Measurements from ENCODE around the gene PIGK.
"Not testable (repeated sequence)": the region's sequence is repeated elsewhere in the genome, so short reads cannot be mapped to it uniquely, and the experiment has no call there.

The PIGK gene

GRCh38 chr1:77186907-77187306 is 32.3 kb downstream of the PIGK start:
- H3K4me3 ChIP-seq (ENCODE audit: low read length); H3K9ac ChIP-seq (ENCODE audit: low read length); H3K9me3 ChIP-seq (ENCODE audit: control insufficient read depth, low read length); H3K27me3 ChIP-seq (ENCODE audit: control insufficient read depth, insufficient read depth, low read length); H3K36me3 ChIP-seq (ENCODE audit: control insufficient read depth, insufficient read depth, low read length); H3K4me1 ChIP-seq (ENCODE audit: control insufficient read depth, insufficient read depth, low read length): not testable (repeated sequence)

GRCh38 chr1:77182083-77182482 is 37.1 kb downstream of the PIGK start:
- H3K36me3 ChIP-seq (ENCODE audit: control insufficient read depth, insufficient read depth, low read length) = no peaks in the 10 kb centered on the region
- no peaks in the 10 kb centered on the region for H3K4me1 ChIP-seq (ENCODE audit: control insufficient read depth, insufficient read depth, low read length)
- no peak overlapping the region for H3K4me3 ChIP-seq (ENCODE audit: low read length)
- no peak overlapping the region for H3K9ac ChIP-seq (ENCODE audit: low read length)
- no peaks in the 10 kb centered on the region for H3K9me3 ChIP-seq (ENCODE audit: control insufficient read depth, low read length)
- H3K27me3 ChIP-seq (ENCODE audit: control insufficient read depth, insufficient read depth, low read length) = no peaks in the 10 kb centered on the region

- Histone ChIP-seq H3K36me3 (ENCODE audit: control insufficient read depth, insufficient read depth, low read length) (no peaks in the 10 kb centered on the region), H3K9me3 (ENCODE audit: control insufficient read depth, low read length) (no peaks in the 10 kb centered on the region), H3K4me3 (ENCODE audit: low read length) (no peak overlapping the region), H3K27me3 (ENCODE audit: control insufficient read depth, insufficient read depth, low read length) (no peaks in the 10 kb centered on the region), H3K9ac (ENCODE audit: low read length) (no peak overlapping the region), H3K4me1 (ENCODE audit: control insufficient read depth, insufficient read depth, low read length) (no peaks in the 10 kb centered on the region)
Measured at GRCh38 chr1:77179632-77180031, 39.6 kb downstream of the PIGK start.

- no peaks in the 10 kb centered on the region for H3K27me3 ChIP-seq (ENCODE audit: control insufficient read depth, insufficient read depth, low read length)
- no peaks in the 10 kb centered on the region for H3K9me3 ChIP-seq (ENCODE audit: control insufficient read depth, low read length)
- H3K4me3 ChIP-seq (ENCODE audit: low read length) = no peak overlapping the region
- H3K9ac ChIP-seq (ENCODE audit: low read length) = no peak overlapping the region
- no peaks in the 10 kb centered on the region for H3K4me1 ChIP-seq (ENCODE audit: control insufficient read depth, insufficient read depth, low read length)
- H3K36me3 ChIP-seq (ENCODE audit: control insufficient read depth, insufficient read depth, low read length) = no peaks in the 10 kb centered on the region
Measured at GRCh38 chr1:77175230-77175844, 43.9 kb downstream of the PIGK start.

- no peaks in the 10 kb centered on the region for H3K9me3 ChIP-seq (ENCODE audit: control insufficient read depth, low read length)
- no peaks in the 10 kb centered on the region for H3K36me3 ChIP-seq (ENCODE audit: control insufficient read depth, insufficient read depth, low read length)
- no peaks in the 10 kb centered on the region for H3K27me3 ChIP-seq (ENCODE audit: control insufficient read depth, insufficient read depth, low read length)
- no peak overlapping the region for H3K9ac ChIP-seq (ENCODE audit: low read length)
- no peaks in the 10 kb centered on the region for H3K4me1 ChIP-seq (ENCODE audit: control insufficient read depth, insufficient read depth, low read length)
- no peak overlapping the region for H3K4me3 ChIP-seq (ENCODE audit: low read length)
Measured at GRCh38 chr1:77170687-77171086, 48.5 kb downstream of the PIGK start.

GRCh38 chr1:77168358-77168757 is 50.9 kb downstream of the PIGK start:
- H3K4me3 ChIP-seq (ENCODE audit: low read length) = no peak overlapping the region
- no peak overlapping the region for H3K9ac ChIP-seq (ENCODE audit: low read length)
- no peaks in the 10 kb centered on the region for H3K36me3 ChIP-seq (ENCODE audit: control insufficient read depth, insufficient read depth, low read length)
- no peaks in the 10 kb centered on the region for H3K9me3 ChIP-seq (ENCODE audit: control insufficient read depth, low read length)
- H3K4me1 ChIP-seq (ENCODE audit: control insufficient read depth, insufficient read depth, low read length) = no peaks in the 10 kb centered on the region
- H3K27me3 ChIP-seq (ENCODE audit: control insufficient read depth, insufficient read depth, low read length) = no peaks in the 10 kb centered on the region

GRCh38 chr1:77164434-77164944 is 54.7 kb downstream of the PIGK start:
- no peaks in the 10 kb centered on the region for H3K27me3 ChIP-seq (ENCODE audit: control insufficient read depth, insufficient read depth, low read length)
- H3K9me3 ChIP-seq (ENCODE audit: control insufficient read depth, low read length) = no peaks in the 10 kb centered on the region

GRCh38 chr1:77159706-77160105 is 59.5 kb downstream of the PIGK start:
- not testable (repeated sequence) for H3K36me3 ChIP-seq (ENCODE audit: control insufficient read depth, insufficient read depth, low read length); H3K9ac ChIP-seq (ENCODE audit: low read length); H3K4me3 ChIP-seq (ENCODE audit: low read length); H3K9me3 ChIP-seq (ENCODE audit: control insufficient read depth, low read length); H3K4me1 ChIP-seq (ENCODE audit: control insufficient read depth, insufficient read depth, low read length); H3K27me3 ChIP-seq (ENCODE audit: control insufficient read depth, insufficient read depth, low read length)

More at GRCh38 chr1:77164434-77164944, 54.7 kb downstream of the PIGK start:
- Histone ChIP-seq H3K4me3 (ENCODE audit: low read length) (no peak overlapping the region), H3K4me1 (ENCODE audit: control insufficient read depth, insufficient read depth, low read length) (no peaks in the 10 kb centered on the region), H3K36me3 (ENCODE audit: control insufficient read depth, insufficient read depth, low read length) (no peaks in the 10 kb centered on the region), H3K9ac (ENCODE audit: low read length) (no peak overlapping the region)

GRCh38 chr1:77156214-77156613 is 63.0 kb downstream of the PIGK start:
- Histone ChIP-seq H3K9me3 (ENCODE audit: control insufficient read depth, low read length) (no peaks in the 10 kb centered on the region), H3K4me1 (ENCODE audit: control insufficient read depth, insufficient read depth, low read length) (no peaks in the 10 kb centered on the region), H3K36me3 (ENCODE audit: control insufficient read depth, insufficient read depth, low read length) (no peaks in the 10 kb centered on the region), H3K4me3 (ENCODE audit: low read length) (no peak overlapping the region), H3K9ac (ENCODE audit: low read length) (no peak overlapping the region), H3K27me3 (ENCODE audit: control insufficient read depth, insufficient read depth, low read length) (no peaks in the 10 kb centered on the region)

GRCh38 chr1:77146270-77146669 is 73.0 kb downstream of the PIGK start:
- Histone ChIP-seq H3K36me3 (ENCODE audit: control insufficient read depth, insufficient read depth, low read length) (no peaks in the 10 kb centered on the region), H3K4me3 (ENCODE audit: low read length) (no peak overlapping the region), H3K4me1 (ENCODE audit: control insufficient read depth, insufficient read depth, low read length) (no peaks in the 10 kb centered on the region), H3K9me3 (ENCODE audit: control insufficient read depth, low read length) (no peaks in the 10 kb centered on the region), H3K9ac (ENCODE audit: low read length) (no peak overlapping the region), H3K27me3 (ENCODE audit: control insufficient read depth, insufficient read depth, low read length) (no peaks in the 10 kb centered on the region)

GRCh38 chr1:77143529-77144121 is 75.6 kb downstream of the PIGK start:
- Histone ChIP-seq H3K36me3 (ENCODE audit: control insufficient read depth, insufficient read depth, low read length) (no peaks in the 10 kb centered on the region), H3K4me3 (ENCODE audit: low read length) (no peak overlapping the region), H3K9ac (ENCODE audit: low read length) (no peak overlapping the region), H3K27me3 (ENCODE audit: control insufficient read depth, insufficient read depth, low read length) (no peaks in the 10 kb centered on the region), H3K9me3 (ENCODE audit: control insufficient read depth, low read length) (no peaks in the 10 kb centered on the region), H3K4me1 (ENCODE audit: control insufficient read depth, insufficient read depth, low read length) (no peaks in the 10 kb centered on the region)

- Histone ChIP-seq H3K27me3 (ENCODE audit: control insufficient read depth, insufficient read depth, low read length) (no peaks in the 10 kb centered on the region), H3K9ac (ENCODE audit: low read length) (no peak overlapping the region), H3K4me1 (ENCODE audit: control insufficient read depth, insufficient read depth, low read length) (no peaks in the 10 kb centered on the region), H3K9me3 (ENCODE audit: control insufficient read depth, low read length) (no peaks in the 10 kb centered on the region), H3K36me3 (ENCODE audit: control insufficient read depth, insufficient read depth, low read length) (no peaks in the 10 kb centered on the region), H3K4me3 (ENCODE audit: low read length) (no peak overlapping the region)
Measured at GRCh38 chr1:77139389-77139788, 79.8 kb downstream of the PIGK start.
